ENCODE measurements around the gene STARD10. TPM values are rescaled to one million over a fixed set of nuclear protein-coding genes. Genes with fewer than 3 reads are reported as not detected.

STARD10 gene
- total and polyA plus RNA-seq, 2 donors from 2014 or later, result 40.7 to 127 TPM

DNA sequence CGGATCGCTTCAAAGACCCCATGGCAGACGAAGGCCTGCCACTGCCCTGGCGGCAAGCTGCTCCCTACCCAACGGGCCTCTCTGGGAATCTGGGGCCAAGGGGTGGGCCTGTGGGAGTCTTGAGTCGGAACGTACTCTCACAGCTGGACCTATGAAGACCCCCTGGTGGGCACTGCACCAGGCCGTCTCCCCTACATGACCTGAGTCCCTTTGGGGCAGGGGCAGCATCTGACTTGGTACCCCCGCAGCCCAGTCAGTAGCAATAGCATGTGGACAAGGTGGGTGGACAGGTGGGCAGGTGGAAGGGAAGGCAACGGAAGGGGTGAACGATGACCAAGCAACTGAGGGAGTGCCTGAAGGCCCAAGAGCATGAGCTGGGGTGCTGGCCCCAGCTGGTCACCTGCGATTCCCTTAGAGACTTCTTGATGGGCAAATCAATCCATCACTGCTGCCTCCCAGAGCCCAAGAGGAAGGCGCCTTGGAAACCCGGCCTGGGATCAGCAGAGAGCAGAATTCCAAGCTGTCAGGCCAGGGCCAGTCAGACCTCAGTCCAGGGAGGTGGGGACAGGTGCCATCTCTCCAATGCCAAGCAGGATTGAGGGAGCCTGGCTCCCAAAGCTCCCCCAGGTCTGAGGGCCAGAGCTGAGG, 76.9 kb downstream of the STARD10 start:
- DNase-seq (peak in 1 of 5 donors; percentile 72), FAIRE-seq (no peak)
- H3K4me3 ChIP-seq (ENCODE audit: low read length in 3 of 3), result no peak overlapping the region
- H3K36me3 ChIP-seq (ENCODE audit: control insufficient read depth in 2 of 3, insufficient read depth in 3 of 3, low read length in 3 of 3), result peaks cover 0 to under 1% (median 0%) of the 10 kb centered on the region in 3 donors
- intact Hi-C loops (cut with DNase I), result no loop called here
- H3K4me1 ChIP-seq (ENCODE audit: control insufficient read depth in 2 of 3, insufficient read depth in 2 of 3, low read depth in 1 of 3, low read length in 3 of 3), result peaks cover under 1 to 39% (median 7%) of the 10 kb centered on the region in 3 donors
- H3K9me3 ChIP-seq (ENCODE audit: control insufficient read depth in 2 of 3, insufficient read depth in 1 of 3, low read length in 3 of 3), result no peaks in the 10 kb centered on the region
- H3K27ac ChIP-seq (ENCODE audit: low read depth in 2 of 2, low read length in 2 of 2), result no peak overlapping the region
- H3K9ac ChIP-seq (ENCODE audit: low read length in 3 of 3), result no peak overlapping the region
- TF ChIP-seq, protein P1, sequence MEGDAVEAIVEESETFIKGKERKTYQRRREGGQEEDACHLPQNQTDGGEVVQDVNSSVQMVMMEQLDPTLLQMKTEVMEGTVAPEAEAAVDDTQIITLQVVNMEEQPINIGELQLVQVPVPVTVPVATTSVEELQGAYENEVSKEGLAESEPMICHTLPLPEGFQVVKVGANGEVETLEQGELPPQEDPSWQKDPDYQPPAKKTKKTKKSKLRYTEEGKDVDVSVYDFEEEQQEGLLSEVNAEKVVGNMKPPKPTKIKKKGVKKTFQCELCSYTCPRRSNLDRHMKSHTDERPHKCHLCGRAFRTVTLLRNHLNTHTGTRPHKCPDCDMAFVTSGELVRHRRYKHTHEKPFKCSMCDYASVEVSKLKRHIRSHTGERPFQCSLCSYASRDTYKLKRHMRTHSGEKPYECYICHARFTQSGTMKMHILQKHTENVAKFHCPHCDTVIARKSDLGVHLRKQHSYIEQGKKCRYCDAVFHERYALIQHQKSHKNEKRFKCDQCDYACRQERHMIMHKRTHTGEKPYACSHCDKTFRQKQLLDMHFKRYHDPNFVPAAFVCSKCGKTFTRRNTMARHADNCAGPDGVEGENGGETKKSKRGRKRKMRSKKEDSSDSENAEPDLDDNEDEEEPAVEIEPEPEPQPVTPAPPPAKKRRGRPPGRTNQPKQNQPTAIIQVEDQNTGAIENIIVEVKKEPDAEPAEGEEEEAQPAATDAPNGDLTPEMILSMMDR (IDR thresholded peaks at IDR 0.05; ENCODE audit: borderline replicate concordance, extremely low read depth, insufficient read depth), result no peak
- H3K27me3 ChIP-seq (ENCODE audit: control insufficient read depth, insufficient read depth, low read length), result no peaks in the 10 kb centered on the region

DNA sequence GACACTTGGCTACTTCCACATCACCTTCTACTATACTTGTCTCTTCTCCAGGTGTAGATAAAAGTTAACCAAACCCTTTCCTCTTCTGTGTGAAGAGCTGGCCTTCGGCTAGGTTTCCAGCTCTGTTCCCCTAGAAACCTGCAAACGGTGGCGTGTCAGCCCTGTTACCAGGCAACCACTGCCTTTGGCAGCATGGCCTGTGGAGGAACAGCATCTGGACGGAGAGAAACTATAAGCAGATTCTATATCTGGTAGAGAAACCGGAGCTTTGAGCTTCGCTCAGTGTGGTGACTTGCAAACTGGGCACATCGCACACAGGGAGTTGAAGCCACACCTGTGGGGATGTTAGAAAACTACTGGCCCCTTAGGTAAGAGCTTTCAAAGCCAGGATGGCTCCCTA, 77.6 kb downstream of the STARD10 start:
- no peaks in the 10 kb centered on the region for H3K27me3 ChIP-seq (ENCODE audit: control insufficient read depth, insufficient read depth, low read length)
- peak in 4 of 5 donors; percentile 35 to 75 (median 70) for DNase-seq
- peaks cover 0 to 5% (median under 1%) of the 10 kb centered on the region in 3 donors for H3K36me3 ChIP-seq (ENCODE audit: control insufficient read depth in 2 of 3, insufficient read depth in 3 of 3, low read length in 3 of 3)
- TF ChIP-seq, protein P1 (IDR thresholded peaks at IDR 0.05; ENCODE audit: borderline replicate concordance, extremely low read depth, insufficient read depth), result no peak
- no peak overlapping the region for H3K27ac ChIP-seq (ENCODE audit: low read depth in 2 of 2, low read length in 2 of 2)
- peaks cover 0 to 38% (median 7%) of the 10 kb centered on the region in 3 donors for H3K4me1 ChIP-seq (ENCODE audit: control insufficient read depth in 2 of 3, insufficient read depth in 2 of 3, low read depth in 1 of 3, low read length in 3 of 3)
- no peaks in the 10 kb centered on the region for H3K9me3 ChIP-seq (ENCODE audit: control insufficient read depth in 2 of 3, insufficient read depth in 1 of 3, low read length in 3 of 3)
- intact Hi-C loops (cut with DNase I), result no loop called here
- H3K9ac ChIP-seq (ENCODE audit: low read length in 3 of 3), result no peak overlapping the region
- FAIRE-seq, result no peak
- H3K4me3 ChIP-seq (ENCODE audit: low read length in 3 of 3), result no peak overlapping the region

DNA sequence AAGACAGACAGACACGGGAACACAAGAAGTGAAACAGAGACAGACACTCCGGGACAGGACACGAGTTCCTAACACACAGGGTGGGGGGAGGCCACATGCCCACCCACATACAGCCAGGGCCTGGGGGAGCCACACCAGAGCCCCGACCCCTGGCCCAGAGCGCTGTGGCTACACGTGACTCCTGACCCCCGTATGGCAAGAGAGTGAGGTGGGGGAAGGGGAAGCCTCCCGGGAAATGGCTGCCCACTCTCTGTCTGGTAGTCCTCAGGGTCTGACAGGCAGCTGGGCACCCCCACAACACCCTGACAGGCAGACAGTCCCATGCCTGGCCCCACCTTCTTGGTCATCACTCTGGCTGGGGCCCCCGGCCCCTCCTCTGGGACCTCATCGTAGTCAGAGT, 81.0 kb downstream of the STARD10 start:
- DNase-seq (peak in 2 of 5 donors; percentile 69 to 75), FAIRE-seq (no peak)
- Histone ChIP-seq H3K9me3 (ENCODE audit: control insufficient read depth in 2 of 3, insufficient read depth in 1 of 3, low read length in 3 of 3) (no peaks in the 10 kb centered on the region), H3K4me3 (ENCODE audit: low read length in 3 of 3) (no peak overlapping the region), H3K9ac (ENCODE audit: low read length in 3 of 3) (no peak overlapping the region), H3K4me1 (ENCODE audit: control insufficient read depth in 2 of 3, insufficient read depth in 2 of 3, low read depth in 1 of 3, low read length in 3 of 3) (peaks cover 0 to 6% (median 0%) of the 10 kb centered on the region in 3 donors), H3K27ac (ENCODE audit: low read depth in 2 of 2, low read length in 2 of 2) (peak overlapping the region in 1 of 2 donors; percentile 2), H3K36me3 (ENCODE audit: control insufficient read depth in 2 of 3, insufficient read depth in 3 of 3, low read length in 3 of 3) (peaks cover 0 to 22% (median 12%) of the 10 kb centered on the region in 3 donors), H3K27me3 (ENCODE audit: control insufficient read depth, insufficient read depth, low read length) (no peaks in the 10 kb centered on the region)
- intact Hi-C loops (cut with DNase I), result no loop called here
- TF ChIP-seq, protein P1 (IDR thresholded peaks at IDR 0.05; ENCODE audit: borderline replicate concordance, extremely low read depth, insufficient read depth), result no peak

All from kidney (tissue), 14 donors.